HepG2 (cell line): ENCODE measurements around the gene CCDC154. TPM values are rescaled to one million over a fixed set of nuclear protein-coding genes. Genes with fewer than 3 reads are reported as not detected.

Experiments
- CCDC6 ChIP-seq: sonication (generic); formaldehyde crosslinking; IDR thresholded peaks from 2 replicates; pipeline ENCODE4 v1.8.1; 2022; ENCODE audit warnings: mild to moderate bottlenecking, missing genetic modification reagents, moderate library complexity
- DR1 ChIP-seq: sonication (generic); formaldehyde crosslinking; IDR thresholded peaks from 2 replicates; pipeline ENCODE4 v1.8.0; 2021; ENCODE audit warnings: mild to moderate bottlenecking, missing genetic modification reagents, inconsistent platforms
- MIER3 ChIP-seq: IDR thresholded peaks from 2 replicates; pipeline ENCODE4 v1.6.1; 2016; ENCODE audit warnings: missing compliant biosample characterization, borderline replicate concordance
- ONECUT2 ChIP-seq: sonication (generic); formaldehyde crosslinking; IDR thresholded peaks from 2 replicates; pipeline ENCODE4 v1.4.0; 2020; ENCODE audit warnings: missing genetic modification reagents
- SRSF9 ChIP-seq: fragments of 200-400 bp; formaldehyde crosslinking; IDR thresholded peaks from 2 replicates; pipeline ENCODE4 v1.6.1; 2018; ENCODE audit warnings: borderline replicate concordance, mild to moderate bottlenecking, low read depth, low read length; ENCODE audit not compliant: insufficient read depth, poor library complexity, severe bottlenecking
- TCF7L2 ChIP-seq: IDR thresholded peaks from 2 replicates; pipeline ENCODE4 v1.6.1; 2011; ENCODE audit warnings: mild to moderate bottlenecking, low read depth, low read length, moderate library complexity
- ZBTB20 ChIP-seq: sonication (generic); formaldehyde crosslinking; IDR thresholded peaks from 2 replicates; pipeline ENCODE4 v1.8.1; 2023; ENCODE audit warnings: missing genetic modification reagents, low read depth, mild to moderate bottlenecking, borderline replicate concordance
- ZKSCAN1 ChIP-seq: fragments of 150-350 bp; IDR thresholded peaks from 2 replicates; pipeline ENCODE4 v1.6.1; 2014; ENCODE audit warnings: low read length
- ZNF546 ChIP-seq: sonication (generic); formaldehyde crosslinking; conservative IDR thresholded peaks from 2 replicates; pipeline ENCODE4 v1.8.1; 2023; ENCODE audit warnings: mild to moderate bottlenecking, missing genetic modification reagents
- ZNF577 ChIP-seq: sonication (generic); formaldehyde crosslinking; IDR thresholded peaks from 2 replicates; pipeline ENCODE4 v1.4.0; 2020; ENCODE audit warnings: mild to moderate bottlenecking, low read depth, missing genetic modification reagents, borderline replicate concordance
- ZNF749 ChIP-seq: sonication (generic); formaldehyde crosslinking; IDR thresholded peaks from 2 replicates; pipeline ENCODE4 v1.8.0; 2022; ENCODE audit warnings: mild to moderate bottlenecking, missing genetic modification reagents, moderate library complexity, borderline replicate concordance
- ZSCAN22 ChIP-seq: sonication (generic); formaldehyde crosslinking; IDR thresholded peaks from 2 replicates; pipeline ENCODE4 v1.4.0; 2020; ENCODE audit warnings: mild to moderate bottlenecking, missing genetic modification reagents
- polyA plus RNA-seq, 8 experiments: library from polyadenylated mRNA; depleted of rRNA in 3 of 8; stranded (reverse) in 7 of 8; unstranded in 1 of 8; fragments of >200 nt; fragmentation: Illumina TruSeq in 4 of 8; extraction: Trizol in 4 of 8; gene quantifications; 2 replicates each; pipeline versions ENCODE4 v1.2.1 to v1.2.3, GENCODE V29; 2011 to 2016; ENCODE audit warnings: low read depth in 4 of 8, missing spikeins in 1 of 8, mixed read lengths in 1 of 8; ENCODE audit not compliant: insufficient read depth in 1 of 8
- total RNA-seq, 5 experiments: library from RNA; depleted of rRNA; stranded (reverse); fragments of >200 nt; fragmentation: Illumina TruSeq; extraction: Trizol; gene quantifications; 2 replicates each; pipeline ENCODE4 v1.2.3, GENCODE V29; 2016; ENCODE audit warnings: low read depth in 1 of 5
- TF ChIP-seq, protein P1 (sequence below), 2 experiments: sonication (generic) in 1 of 2; formaldehyde crosslinking in 1 of 2; IDR thresholded peaks; 2 replicates each; pipeline versions ENCODE4 v1.6.1 to v1.9.0; 2014 to 2022; ENCODE audit warnings: antibody characterized with exemption in 1 of 2, borderline replicate concordance in 1 of 2, inconsistent platforms in 1 of 2, low read depth in 1 of 2, missing genetic modification reagents in 1 of 2
- TF ChIP-seq, protein P2 (sequence below): conservative IDR thresholded peaks from 2 replicates; pipeline ENCODE4 v1.6.1; 2018; ENCODE audit warnings: missing genetic modification reagents
- TF ChIP-seq, protein P3 (sequence below): sonication (generic); formaldehyde crosslinking; IDR thresholded peaks from 2 replicates; pipeline ENCODE4 v1.4.0; 2020; ENCODE audit warnings: missing genetic modification reagents, borderline replicate concordance
- TF ChIP-seq, protein P4 (sequence below): sonication (generic); formaldehyde crosslinking; IDR thresholded peaks from 2 replicates; pipeline ENCODE4 v1.4.0; 2020; ENCODE audit warnings: mild to moderate bottlenecking, missing genetic modification reagents

The CCDC154 gene
- total and polyA plus RNA-seq, 2 of the 13 experiments (the other 11 are each of a cell fraction or from before 2014, with no cell fraction given): 0.92 to 1.5 TPM

DNA sequence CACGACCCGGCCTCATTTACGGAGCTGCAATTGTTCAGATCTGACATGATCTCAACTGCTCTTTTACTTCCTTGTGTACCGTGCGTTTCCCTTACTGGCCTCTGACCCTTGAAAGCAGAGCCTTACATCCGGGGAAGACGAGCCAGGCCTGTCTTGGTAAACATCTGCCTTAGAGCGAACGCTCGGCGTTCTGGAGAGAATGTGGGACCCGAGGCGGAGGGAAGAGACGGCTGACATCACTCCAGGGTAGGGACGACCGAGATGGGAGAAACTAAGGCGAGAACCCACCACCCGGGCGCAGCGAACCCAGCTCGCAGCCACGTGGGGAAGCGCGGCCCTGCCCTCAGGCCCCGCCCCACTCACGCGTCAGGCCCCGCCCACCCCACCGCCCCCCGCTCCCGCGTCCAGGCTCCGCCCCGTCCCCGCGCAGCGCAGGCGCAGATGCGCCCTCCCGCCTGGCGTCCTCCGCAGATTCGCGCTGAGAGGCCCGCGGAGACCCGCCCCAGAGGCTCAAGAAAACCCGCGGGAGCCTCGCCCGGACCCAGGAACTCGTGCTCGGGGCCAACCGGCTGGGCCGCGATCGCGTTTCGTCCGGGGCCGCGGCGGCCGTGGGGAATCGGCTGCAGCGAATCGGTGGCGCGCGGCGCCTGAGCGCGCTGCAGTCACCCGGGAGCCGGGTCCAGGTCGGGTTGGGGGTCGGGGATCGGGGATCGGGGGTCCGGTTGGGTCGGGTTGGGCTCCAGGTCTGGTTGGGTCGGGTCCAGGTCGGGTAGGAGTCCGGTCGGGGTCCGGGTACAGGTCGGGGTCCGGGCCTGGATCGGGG, 48.8 kb upstream of the CCDC154 start, which contains the start of gene TELO2 (continued):
- TF ChIP-seq ZNF749 (CRISPR knock-in tag): no peak
- TF ChIP-seq, protein P1, sequence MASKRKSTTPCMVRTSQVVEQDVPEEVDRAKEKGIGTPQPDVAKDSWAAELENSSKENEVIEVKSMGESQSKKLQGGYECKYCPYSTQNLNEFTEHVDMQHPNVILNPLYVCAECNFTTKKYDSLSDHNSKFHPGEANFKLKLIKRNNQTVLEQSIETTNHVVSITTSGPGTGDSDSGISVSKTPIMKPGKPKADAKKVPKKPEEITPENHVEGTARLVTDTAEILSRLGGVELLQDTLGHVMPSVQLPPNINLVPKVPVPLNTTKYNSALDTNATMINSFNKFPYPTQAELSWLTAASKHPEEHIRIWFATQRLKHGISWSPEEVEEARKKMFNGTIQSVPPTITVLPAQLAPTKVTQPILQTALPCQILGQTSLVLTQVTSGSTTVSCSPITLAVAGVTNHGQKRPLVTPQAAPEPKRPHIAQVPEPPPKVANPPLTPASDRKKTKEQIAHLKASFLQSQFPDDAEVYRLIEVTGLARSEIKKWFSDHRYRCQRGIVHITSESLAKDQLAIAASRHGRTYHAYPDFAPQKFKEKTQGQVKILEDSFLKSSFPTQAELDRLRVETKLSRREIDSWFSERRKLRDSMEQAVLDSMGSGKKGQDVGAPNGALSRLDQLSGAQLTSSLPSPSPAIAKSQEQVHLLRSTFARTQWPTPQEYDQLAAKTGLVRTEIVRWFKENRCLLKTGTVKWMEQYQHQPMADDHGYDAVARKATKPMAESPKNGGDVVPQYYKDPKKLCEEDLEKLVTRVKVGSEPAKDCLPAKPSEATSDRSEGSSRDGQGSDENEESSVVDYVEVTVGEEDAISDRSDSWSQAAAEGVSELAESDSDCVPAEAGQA (IDR thresholded peaks at IDR 0.05; ENCODE audit: low read depth): no peak
- TF ChIP-seq, protein P1 (CRISPR knock-in tag; IDR thresholded peaks at IDR 0.05; ENCODE audit: borderline replicate concordance): no peak
- no peak for TF ChIP-seq ONECUT2 (CRISPR knock-in tag)
- TF ChIP-seq MIER3: 0 out of 2 replicates have a peak, but pooled peaks have one; percentile 16
- no peak for TF ChIP-seq ZSCAN22 (CRISPR knock-in tag)
- no peak for TF ChIP-seq TCF7L2
- TF ChIP-seq, protein P2, sequence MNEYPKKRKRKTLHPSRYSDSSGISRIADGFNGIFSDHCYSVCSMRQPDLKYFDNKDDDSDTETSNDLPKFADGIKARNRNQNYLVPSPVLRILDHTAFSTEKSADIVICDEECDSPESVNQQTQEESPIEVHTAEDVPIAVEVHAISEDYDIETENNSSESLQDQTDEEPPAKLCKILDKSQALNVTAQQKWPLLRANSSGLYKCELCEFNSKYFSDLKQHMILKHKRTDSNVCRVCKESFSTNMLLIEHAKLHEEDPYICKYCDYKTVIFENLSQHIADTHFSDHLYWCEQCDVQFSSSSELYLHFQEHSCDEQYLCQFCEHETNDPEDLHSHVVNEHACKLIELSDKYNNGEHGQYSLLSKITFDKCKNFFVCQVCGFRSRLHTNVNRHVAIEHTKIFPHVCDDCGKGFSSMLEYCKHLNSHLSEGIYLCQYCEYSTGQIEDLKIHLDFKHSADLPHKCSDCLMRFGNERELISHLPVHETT: no peak
- TF ChIP-seq, protein P3, sequence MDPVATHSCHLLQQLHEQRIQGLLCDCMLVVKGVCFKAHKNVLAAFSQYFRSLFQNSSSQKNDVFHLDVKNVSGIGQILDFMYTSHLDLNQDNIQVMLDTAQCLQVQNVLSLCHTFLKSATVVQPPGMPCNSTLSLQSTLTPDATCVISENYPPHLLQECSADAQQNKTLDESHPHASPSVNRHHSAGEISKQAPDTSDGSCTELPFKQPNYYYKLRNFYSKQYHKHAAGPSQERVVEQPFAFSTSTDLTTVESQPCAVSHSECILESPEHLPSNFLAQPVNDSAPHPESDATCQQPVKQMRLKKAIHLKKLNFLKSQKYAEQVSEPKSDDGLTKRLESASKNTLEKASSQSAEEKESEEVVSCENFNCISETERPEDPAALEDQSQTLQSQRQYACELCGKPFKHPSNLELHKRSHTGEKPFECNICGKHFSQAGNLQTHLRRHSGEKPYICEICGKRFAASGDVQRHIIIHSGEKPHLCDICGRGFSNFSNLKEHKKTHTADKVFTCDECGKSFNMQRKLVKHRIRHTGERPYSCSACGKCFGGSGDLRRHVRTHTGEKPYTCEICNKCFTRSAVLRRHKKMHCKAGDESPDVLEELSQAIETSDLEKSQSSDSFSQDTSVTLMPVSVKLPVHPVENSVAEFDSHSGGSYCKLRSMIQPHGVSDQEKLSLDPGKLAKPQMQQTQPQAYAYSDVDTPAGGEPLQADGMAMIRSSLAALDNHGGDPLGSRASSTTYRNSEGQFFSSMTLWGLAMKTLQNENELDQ (CRISPR knock-in tag): no peak; the same call in 1 of the 2 replicates
- TF ChIP-seq ZNF577: no peak
- no peak for TF ChIP-seq ZKSCAN1
- TF ChIP-seq, protein P4, sequence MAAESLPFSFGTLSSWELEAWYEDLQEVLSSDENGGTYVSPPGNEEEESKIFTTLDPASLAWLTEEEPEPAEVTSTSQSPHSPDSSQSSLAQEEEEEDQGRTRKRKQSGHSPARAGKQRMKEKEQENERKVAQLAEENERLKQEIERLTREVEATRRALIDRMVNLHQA: no peak
- no peak for TF ChIP-seq SRSF9
- TF ChIP-seq ZNF546: no peak
- no peak for TF ChIP-seq ZBTB20 (CRISPR knock-in tag)
- no peak for TF ChIP-seq DR1 (CRISPR knock-in tag)
- no peak for TF ChIP-seq CCDC6 (CRISPR knock-in tag)
